ENCODE results near the gene DAP. TPM values are rescaled to one million over a fixed set of nuclear protein-coding genes. Genes with fewer than 3 reads are reported as not detected.

Gene DAP
- total RNA-seq, 1 experiment from 2014 or later = 47.2 TPM

DNA sequence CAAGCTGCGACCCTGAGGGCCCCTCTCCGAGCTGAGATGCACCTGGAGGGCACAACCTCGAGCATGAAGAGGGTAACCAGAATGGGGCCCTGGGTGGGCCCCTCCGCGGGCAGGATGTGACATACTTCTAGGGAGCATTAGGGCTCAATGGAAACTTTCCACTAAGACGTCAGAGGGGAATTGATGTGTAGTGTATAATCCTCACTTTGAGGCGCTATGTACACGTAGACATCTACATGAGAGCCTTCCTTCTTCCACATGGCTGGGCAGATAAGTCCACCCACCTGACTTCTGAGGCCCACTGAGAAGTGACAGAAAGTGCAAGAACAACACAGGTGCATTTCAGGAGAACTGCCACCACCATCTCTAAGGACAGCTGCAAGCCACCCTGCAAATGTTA lies 61.0 kb downstream of the DAP start:
- Histone ChIP-seq H4K5ac (ENCODE audit: insufficient read length, low read depth, low read length) (no peak overlapping the region), H2AFZ (ENCODE audit: low read length) (no peak overlapping the region), H3K27ac (ENCODE audit: insufficient read length, low read depth, low read length) (no peak overlapping the region), H3K4me1 (ENCODE audit: insufficient read depth, low read length) (peaks cover 17% of the 10 kb centered on the region), H3K23ac (ENCODE audit: insufficient read length, low read depth, low read length) (no peak overlapping the region), H2BK5ac (ENCODE audit: insufficient read length, low read length) (no peak overlapping the region), H4K8ac (replicated peaks; ENCODE audit: insufficient read length, low read depth, low read length) (no peak overlapping the region), H4K91ac (ENCODE audit: insufficient read length, low read depth, low read length) (no peak overlapping the region), H3K14ac (ENCODE audit: insufficient read depth, low read length) (no peak overlapping the region), H2AK5ac (ENCODE audit: insufficient read length, low read length) (no peak overlapping the region), H2BK12ac (ENCODE audit: insufficient read length, low read depth, low read length) (no peak overlapping the region), H3K56ac (ENCODE audit: insufficient read length, low read depth, low read length) (no peak overlapping the region), H2BK20ac (ENCODE audit: low read depth, low read length, poor library complexity, severe bottlenecking) (no peak overlapping the region), H3K23me2 (ENCODE audit: insufficient read length, low read depth, low read length, poor library complexity, severe bottlenecking) (no peaks in the 10 kb centered on the region), H3T11ph (ENCODE audit: low read length) (no peak overlapping the region), H3K4me2 (ENCODE audit: insufficient read depth, insufficient read length, low read length) (no peak overlapping the region), H2BK120ac (ENCODE audit: low read depth, low read length, poor library complexity, severe bottlenecking) (no peak overlapping the region), H3K18ac (ENCODE audit: insufficient read length, low read depth, low read length) (no peak overlapping the region), H3K79me2 (ENCODE audit: insufficient read depth, low read length) (no peaks in the 10 kb centered on the region), H3K79me1 (ENCODE audit: insufficient read depth, low read depth, low read length, poor library complexity, severe bottlenecking) (no peaks in the 10 kb centered on the region), H3K9ac (ENCODE audit: extremely low read depth, insufficient read length, low read length) (no peak overlapping the region), H4K20me1 (ENCODE audit: control insufficient read depth, insufficient read depth, insufficient read length) (no peaks in the 10 kb centered on the region), H3K4ac (ENCODE audit: low read depth, low read length) (no peak overlapping the region), H2BK15ac (ENCODE audit: low read depth, low read length) (no peak overlapping the region), H3K27me3 (ENCODE audit: insufficient read depth, low read length) (no peaks in the 10 kb centered on the region), H3K9me3 (ENCODE audit: control insufficient read depth, low read depth, low read length) (no peaks in the 10 kb centered on the region)
- Mint-ChIP-seq H3K27ac (no peak overlapping the region; a peak in 1 of 7 replicates), H3K27me3 (ENCODE audit: low read depth) (no peaks in the 10 kb centered on the region), H3K4me1 (peaks cover 26 to 28% of the 10 kb centered on the region in 2 experiments), H3K36me3 (ENCODE audit: insufficient read depth in 1 of 3, low read depth in 3 of 3) (no peaks in the 10 kb centered on the region), H3K9me3 (no peaks in the 10 kb centered on the region), H3K4me3 (no peak overlapping the region)
- no peak for DNase-seq
- TF ChIP-seq, protein P1, sequence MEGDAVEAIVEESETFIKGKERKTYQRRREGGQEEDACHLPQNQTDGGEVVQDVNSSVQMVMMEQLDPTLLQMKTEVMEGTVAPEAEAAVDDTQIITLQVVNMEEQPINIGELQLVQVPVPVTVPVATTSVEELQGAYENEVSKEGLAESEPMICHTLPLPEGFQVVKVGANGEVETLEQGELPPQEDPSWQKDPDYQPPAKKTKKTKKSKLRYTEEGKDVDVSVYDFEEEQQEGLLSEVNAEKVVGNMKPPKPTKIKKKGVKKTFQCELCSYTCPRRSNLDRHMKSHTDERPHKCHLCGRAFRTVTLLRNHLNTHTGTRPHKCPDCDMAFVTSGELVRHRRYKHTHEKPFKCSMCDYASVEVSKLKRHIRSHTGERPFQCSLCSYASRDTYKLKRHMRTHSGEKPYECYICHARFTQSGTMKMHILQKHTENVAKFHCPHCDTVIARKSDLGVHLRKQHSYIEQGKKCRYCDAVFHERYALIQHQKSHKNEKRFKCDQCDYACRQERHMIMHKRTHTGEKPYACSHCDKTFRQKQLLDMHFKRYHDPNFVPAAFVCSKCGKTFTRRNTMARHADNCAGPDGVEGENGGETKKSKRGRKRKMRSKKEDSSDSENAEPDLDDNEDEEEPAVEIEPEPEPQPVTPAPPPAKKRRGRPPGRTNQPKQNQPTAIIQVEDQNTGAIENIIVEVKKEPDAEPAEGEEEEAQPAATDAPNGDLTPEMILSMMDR (conservative IDR thresholded peaks at IDR 0.05) = no peak
- WGBS (ENCODE audit: extremely low coverage, insufficient read length, low lambda C conversion rate) = no CpG with 5 or more reads among the region's 8 CpGs

Measured in H9 (cell line).